Inferior parietal cortex (tissue), 1 donor: ENCODE data around the gene BCL7A.
A peak's percentile ranks its signal among the peaks of the same experiment; 100 is the strongest.
"Not testable (repeated sequence)": the region's sequence is repeated elsewhere in the genome, so short reads cannot be mapped to it uniquely, and the experiment has no call there.

Experiments
- DNase-seq: peaks from one replicate; pipeline ENCODE4 v3.0.0-alpha.2; 2016; ENCODE audit errors: extremely low spot score

BCL7A gene

GRCh38 chr12:122021822-122022392 lies at the start of gene BCL7A:
TSS of gene BCL7A (plus strand) at chr12:122021884. CDS start at chr12:122022092, 208 bp downstream.
- DNase-seq: peak; percentile 56

GRCh38 chr12:121974026-121974985 lies 47.4 kb upstream of the BCL7A start:
- DNase-seq: no peak

- DNase-seq: no peak
Measured at GRCh38 chr12:121975021-121975420, 46.7 kb upstream of the BCL7A start.

GRCh38 chr12:121976950-121977349 lies 44.7 kb upstream of the BCL7A start:
- DNase-seq: no peak

- DNase-seq: no peak
Measured at GRCh38 chr12:121980191-121980891, 41.3 kb upstream of the BCL7A start.

GRCh38 chr12:121980892-121981272 lies 40.8 kb upstream of the BCL7A start:
- DNase-seq: no peak

- no peak for DNase-seq
Measured at GRCh38 chr12:121981456-121981855, 40.2 kb upstream of the BCL7A start.

- no peak for DNase-seq
Measured at GRCh38 chr12:121982950-121983349, 38.7 kb upstream of the BCL7A start.

- no peak for DNase-seq
Measured at GRCh38 chr12:121983536-121984210, 38.0 kb upstream of the BCL7A start.

- no peak for DNase-seq
Measured at GRCh38 chr12:121986489-121987245, 35.0 kb upstream of the BCL7A start.

- not testable (repeated sequence) for DNase-seq
Measured at GRCh38 chr12:121988519-121988918, 33.2 kb upstream of the BCL7A start.

GRCh38 chr12:121989276-121990113 lies 32.2 kb upstream of the BCL7A start:
- DNase-seq: no peak

- no peak for DNase-seq
Measured at GRCh38 chr12:121990114-121990647, 31.5 kb upstream of the BCL7A start.

- DNase-seq: no peak
Measured at GRCh38 chr12:121990692-121991603, 30.7 kb upstream of the BCL7A start.

- DNase-seq: no peak
Measured at GRCh38 chr12:121992059-121992879, 29.4 kb upstream of the BCL7A start.

GRCh38 chr12:121996050-121996944 lies 25.4 kb upstream of the BCL7A start:
- DNase-seq: no peak
